GM12875 (cell line): Measurements from ENCODE around the gene KCNAB2.
"Not testable (repeated sequence)": the region's sequence is repeated elsewhere in the genome, so short reads cannot be mapped to it uniquely, and the experiment has no call there.

Source experiments
- H3K4me3 ChIP-seq: one replicate; pipeline ENCODE4 v1.5.1; 2011; ENCODE audit warnings: low read depth, low read length, control low read depth
- CTCF ChIP-seq: IDR thresholded peaks from 2 replicates; pipeline ENCODE4 v1.5.1; 2011; ENCODE audit warnings: low read depth, mild to moderate bottlenecking, control low read depth, inconsistent platforms, low read length, moderate library complexity, borderline replicate concordance; ENCODE audit not compliant: insufficient read depth

KCNAB2 gene

GRCh38 chr1:6011161-6011945 is 34.3 kb upstream of the KCNAB2 start:
- no peak overlapping the region for H3K4me3 ChIP-seq
- TF ChIP-seq CTCF: no peak

GRCh38 chr1:6011946-6012258 is 33.8 kb upstream of the KCNAB2 start:
- no peak overlapping the region for H3K4me3 ChIP-seq
- no peak for TF ChIP-seq CTCF

- no peak for TF ChIP-seq CTCF
- H3K4me3 ChIP-seq: no peak overlapping the region
These were observed 33.0 kb upstream of the KCNAB2 start for GRCh38 chr1:6012529-6013318.

- H3K4me3 ChIP-seq: no peak overlapping the region
- no peak for TF ChIP-seq CTCF
These were observed 32.2 kb upstream of the KCNAB2 start for GRCh38 chr1:6013491-6013890.

- no peak for TF ChIP-seq CTCF
These were observed 31.3 kb upstream of the KCNAB2 start for GRCh38 chr1:6014130-6014999.

GRCh38 chr1:6016191-6016865 is 29.4 kb upstream of the KCNAB2 start:
- TF ChIP-seq CTCF: no peak

More at GRCh38 chr1:6014130-6014999, 31.3 kb upstream of the KCNAB2 start:
- no peak overlapping the region for H3K4me3 ChIP-seq

GRCh38 chr1:6017654-6018053 is 28.0 kb upstream of the KCNAB2 start:
- not testable (repeated sequence) for H3K4me3 ChIP-seq

More at GRCh38 chr1:6016191-6016865, 29.4 kb upstream of the KCNAB2 start:
- H3K4me3 ChIP-seq: no peak overlapping the region
